ENCODE results near the gene TCF4. TPM values are rescaled to one million over a fixed set of nuclear protein-coding genes. Genes with fewer than 3 reads are reported as not detected.
A peak's percentile ranks its signal among the peaks of the same experiment; 100 is the strongest.

The TCF4 gene
- total RNA-seq, 1 donor from 2014 or later = 143 TPM

DNA sequence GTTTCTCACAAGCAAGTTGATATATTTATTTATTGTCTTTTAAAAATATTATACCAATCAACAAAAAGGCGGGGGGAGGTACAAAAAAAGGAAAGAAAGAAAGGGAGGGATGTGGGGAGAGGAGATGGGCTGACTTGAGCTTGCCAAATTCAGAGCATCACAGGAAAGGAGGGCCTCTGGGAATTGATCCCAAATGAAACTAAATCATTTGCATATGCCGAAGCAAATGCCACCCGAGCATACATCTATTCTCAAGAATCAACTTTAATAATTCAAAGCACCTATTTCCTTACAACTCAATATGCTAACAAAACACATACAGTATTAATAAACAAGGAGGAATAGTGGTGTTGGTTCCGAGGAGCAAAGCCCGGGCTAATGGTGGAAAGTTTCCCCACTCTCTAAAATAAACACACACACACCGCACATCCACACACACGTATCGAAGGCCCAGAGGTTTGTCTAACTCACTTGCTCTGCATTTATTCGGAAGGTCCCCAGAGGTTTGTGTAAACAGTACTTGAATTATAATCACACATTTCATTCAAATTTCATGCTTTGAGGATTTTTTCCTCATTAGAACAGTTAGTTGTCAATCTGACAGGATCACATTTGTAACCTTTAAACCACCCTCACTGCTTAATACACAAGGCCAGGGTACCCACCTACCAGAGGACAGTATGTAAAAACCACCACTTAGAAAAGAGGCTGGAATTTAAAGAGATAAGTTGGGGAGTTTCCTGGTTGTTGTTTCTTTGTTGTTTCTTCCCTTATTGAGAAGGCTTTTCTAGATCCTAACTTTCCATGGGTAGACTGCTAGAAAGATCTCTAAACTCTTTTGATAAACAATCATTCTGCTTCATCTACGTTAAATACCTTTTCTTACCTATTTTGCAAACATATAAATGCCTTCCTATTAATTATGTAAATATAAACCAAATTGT is 264.7 kb downstream of the TCF4 start:
- intact Hi-C loops (cut with DNase I) = no loop called here
- DNase-seq (no peak), ATAC-seq (no peak)

DNA sequence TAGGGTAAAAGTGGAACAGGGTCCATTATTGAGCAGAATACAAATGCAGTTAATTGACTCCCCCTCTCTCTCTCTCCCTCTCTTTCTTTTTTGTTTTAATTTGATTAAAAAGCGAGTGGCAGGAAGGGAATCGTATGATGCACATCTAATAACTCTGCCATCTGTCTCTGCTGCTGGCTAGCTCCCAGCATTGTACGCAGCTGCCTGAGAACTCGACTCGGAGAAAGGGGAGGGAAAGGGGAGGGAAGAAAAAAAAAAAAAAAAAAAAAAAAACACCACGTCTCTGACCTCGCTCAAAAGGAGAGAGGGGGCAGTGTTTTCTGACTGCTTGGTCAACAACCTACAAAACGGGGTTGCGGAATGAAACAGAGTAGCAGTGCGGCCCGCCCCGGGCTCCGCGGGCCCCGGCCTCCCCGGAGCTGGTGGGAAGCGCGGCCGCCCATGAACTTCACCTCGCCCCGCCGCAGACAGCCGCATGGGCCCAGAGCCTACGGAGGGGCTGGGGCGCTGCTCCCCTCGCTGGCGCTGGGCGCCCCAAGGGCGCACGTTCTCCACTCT is 265.7 kb downstream of the TCF4 start:
- ATAC-seq = peak; percentile 83

More for the DNA sequence above, 264.7 kb downstream of the TCF4 start:
- H3K9me3 ChIP-seq = no peaks in the 10 kb centered on the region
- no peaks in the 10 kb centered on the region for H3K27me3 ChIP-seq
- no peaks in the 10 kb centered on the region for H3K36me3 ChIP-seq
- TF ChIP-seq, protein P1, sequence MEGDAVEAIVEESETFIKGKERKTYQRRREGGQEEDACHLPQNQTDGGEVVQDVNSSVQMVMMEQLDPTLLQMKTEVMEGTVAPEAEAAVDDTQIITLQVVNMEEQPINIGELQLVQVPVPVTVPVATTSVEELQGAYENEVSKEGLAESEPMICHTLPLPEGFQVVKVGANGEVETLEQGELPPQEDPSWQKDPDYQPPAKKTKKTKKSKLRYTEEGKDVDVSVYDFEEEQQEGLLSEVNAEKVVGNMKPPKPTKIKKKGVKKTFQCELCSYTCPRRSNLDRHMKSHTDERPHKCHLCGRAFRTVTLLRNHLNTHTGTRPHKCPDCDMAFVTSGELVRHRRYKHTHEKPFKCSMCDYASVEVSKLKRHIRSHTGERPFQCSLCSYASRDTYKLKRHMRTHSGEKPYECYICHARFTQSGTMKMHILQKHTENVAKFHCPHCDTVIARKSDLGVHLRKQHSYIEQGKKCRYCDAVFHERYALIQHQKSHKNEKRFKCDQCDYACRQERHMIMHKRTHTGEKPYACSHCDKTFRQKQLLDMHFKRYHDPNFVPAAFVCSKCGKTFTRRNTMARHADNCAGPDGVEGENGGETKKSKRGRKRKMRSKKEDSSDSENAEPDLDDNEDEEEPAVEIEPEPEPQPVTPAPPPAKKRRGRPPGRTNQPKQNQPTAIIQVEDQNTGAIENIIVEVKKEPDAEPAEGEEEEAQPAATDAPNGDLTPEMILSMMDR (IDR thresholded peaks at IDR 0.05) = no peak
- H3K27ac ChIP-seq = peak overlapping the region; percentile 88
- peaks cover 19% of the 10 kb centered on the region for H3K4me1 ChIP-seq
- H3K4me3 ChIP-seq = peak overlapping the region; percentile 62

DNA sequence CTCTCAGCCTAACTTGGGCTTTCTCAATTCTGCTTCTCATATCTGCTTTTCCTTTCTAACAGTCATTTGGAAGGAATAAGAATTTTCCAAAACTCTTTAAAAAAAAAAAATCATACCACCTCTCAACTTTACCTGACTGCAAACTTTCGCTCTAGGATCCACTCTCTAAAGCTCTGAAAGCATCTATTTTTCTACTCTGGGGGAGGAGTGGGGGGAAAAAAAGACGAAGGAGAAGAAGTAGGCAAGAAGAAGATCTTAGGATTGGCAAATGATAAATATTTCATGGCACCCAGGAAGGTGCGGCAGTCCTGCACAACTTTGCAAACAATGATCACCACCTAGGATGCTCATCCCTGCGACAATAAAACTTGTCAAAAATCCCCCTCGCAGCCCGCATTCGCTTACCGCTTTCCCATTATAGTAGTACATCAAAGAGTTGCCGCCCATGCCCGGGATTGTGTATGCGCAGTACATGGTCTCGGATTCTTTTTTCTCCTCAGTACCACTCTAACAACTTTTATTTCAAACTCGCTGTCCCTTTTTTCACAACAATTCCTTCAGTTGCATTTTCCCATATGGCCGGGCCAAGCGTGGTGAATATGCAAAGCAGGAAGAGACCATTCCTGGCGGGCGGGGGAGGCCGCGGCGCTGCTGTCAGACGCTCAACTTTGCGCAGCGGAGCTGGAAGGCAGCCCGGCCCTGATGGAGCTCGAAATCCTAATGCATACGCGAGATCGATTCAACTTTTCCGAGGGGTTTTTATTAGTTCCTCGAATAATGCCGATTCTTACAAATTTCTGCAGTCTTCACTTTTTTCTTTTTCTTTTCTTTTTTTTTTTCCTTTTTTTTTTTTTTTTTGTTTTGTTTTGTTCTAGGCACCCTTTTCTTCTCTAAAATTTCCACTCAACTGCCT is 266.5 kb downstream of the TCF4 start:
- ATAC-seq = peak; percentile 96
- intact Hi-C loops (cut with DNase I) = no loop called here
- H3K36me3 ChIP-seq = no peaks in the 10 kb centered on the region
- peaks cover 12% of the 10 kb centered on the region for H3K4me1 ChIP-seq
- H3K27ac ChIP-seq = peak overlapping the region; percentile 88
- no peaks in the 10 kb centered on the region for H3K9me3 ChIP-seq
- TF ChIP-seq, protein P1 (IDR thresholded peaks at IDR 0.05) = no peak
- H3K4me3 ChIP-seq = peak overlapping the region; percentile 62
- no peaks in the 10 kb centered on the region for H3K27me3 ChIP-seq
- peak; percentile 92 for DNase-seq

More for the DNA sequence above, 265.7 kb downstream of the TCF4 start:
- H3K27me3 ChIP-seq = no peaks in the 10 kb centered on the region
- no peaks in the 10 kb centered on the region for H3K9me3 ChIP-seq
- H3K4me1 ChIP-seq = peaks cover 12% of the 10 kb centered on the region
- peak overlapping the region; percentile 62 for H3K4me3 ChIP-seq
- TF ChIP-seq, protein P1 (IDR thresholded peaks at IDR 0.05) = peak; percentile 14
- H3K36me3 ChIP-seq = no peaks in the 10 kb centered on the region
- intact Hi-C loops (cut with DNase I) = no loop called here
- peak overlapping the region; percentile 88 for H3K27ac ChIP-seq
- DNase-seq = peak; percentile 78

DNA sequence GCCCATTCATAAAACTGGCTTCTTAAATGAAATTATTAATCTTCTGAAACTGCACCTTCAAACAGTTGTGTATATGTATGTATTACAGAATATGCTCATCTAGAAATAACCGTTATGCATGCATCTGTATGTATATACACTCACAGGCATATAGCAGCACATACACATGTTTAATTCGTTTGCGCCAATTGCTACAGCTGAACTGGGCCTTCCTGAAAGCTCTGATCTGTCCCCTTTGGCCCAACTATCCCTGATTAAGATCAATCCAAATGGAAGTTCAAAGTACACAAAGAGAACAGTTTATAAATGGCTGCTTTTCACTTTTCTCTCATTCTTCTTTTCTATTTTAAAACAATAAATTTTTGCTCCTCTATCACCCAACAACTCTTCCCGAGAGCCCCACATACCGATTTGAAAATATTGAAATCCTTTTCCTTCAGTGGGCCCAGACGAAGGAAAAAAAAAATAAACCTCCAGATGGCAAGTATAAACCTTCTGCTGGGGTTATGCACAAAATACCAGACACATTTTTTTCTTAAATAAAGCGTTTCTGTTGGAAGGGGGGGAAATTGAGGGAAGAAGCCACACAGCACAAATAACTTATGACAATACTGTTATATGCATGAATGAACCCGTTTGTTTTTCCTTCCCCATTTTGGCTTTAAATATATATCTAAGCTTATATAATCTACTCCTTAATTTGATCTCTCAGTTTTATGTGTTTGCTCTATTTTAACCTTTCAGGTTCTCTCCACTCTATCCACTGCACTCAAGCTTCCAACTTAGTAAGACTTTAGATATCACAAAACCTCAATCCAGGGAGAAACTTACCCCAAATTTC is 267.3 kb downstream of the TCF4 start:
- Histone ChIP-seq H3K9me3 (no peaks in the 10 kb centered on the region), H3K27ac (peak overlapping the region; percentile 88), H3K4me3 (peak overlapping the region; percentile 62), H3K36me3 (no peaks in the 10 kb centered on the region), H3K4me1 (peaks cover 12% of the 10 kb centered on the region), H3K27me3 (no peaks in the 10 kb centered on the region)
- TF ChIP-seq, protein P1 (IDR thresholded peaks at IDR 0.05) = no peak
- DNase-seq = no peak
- intact Hi-C loops (cut with DNase I) = no loop called here
- no peak for ATAC-seq
